Daoy (cell line): ENCODE results near the gene TM9SF4. TPM values are rescaled to one million over a fixed set of nuclear protein-coding genes. Genes with fewer than 3 reads are reported as not detected.
A peak's percentile ranks its signal among the peaks of the same experiment; 100 is the strongest.
"Not testable (repeated sequence)": the region's sequence is repeated elsewhere in the genome, so short reads cannot be mapped to it uniquely, and the experiment has no call there.

Experiments used
- DNase-seq: peaks from one replicate; pipeline ENCODE4 v3.0.0-alpha.2; 2015; ENCODE audit warnings: low read depth
- total RNA-seq: library from RNA; depleted of rRNA; stranded (reverse); fragments of >200 nt; shearing (Covaris generic); gene quantifications from 2 replicates; pipeline ENCODE4 v1.2.3, GENCODE V29; 2014

The TM9SF4 gene
- total RNA-seq, 1 experiment from 2014 or later: 17.9 TPM

DNA sequence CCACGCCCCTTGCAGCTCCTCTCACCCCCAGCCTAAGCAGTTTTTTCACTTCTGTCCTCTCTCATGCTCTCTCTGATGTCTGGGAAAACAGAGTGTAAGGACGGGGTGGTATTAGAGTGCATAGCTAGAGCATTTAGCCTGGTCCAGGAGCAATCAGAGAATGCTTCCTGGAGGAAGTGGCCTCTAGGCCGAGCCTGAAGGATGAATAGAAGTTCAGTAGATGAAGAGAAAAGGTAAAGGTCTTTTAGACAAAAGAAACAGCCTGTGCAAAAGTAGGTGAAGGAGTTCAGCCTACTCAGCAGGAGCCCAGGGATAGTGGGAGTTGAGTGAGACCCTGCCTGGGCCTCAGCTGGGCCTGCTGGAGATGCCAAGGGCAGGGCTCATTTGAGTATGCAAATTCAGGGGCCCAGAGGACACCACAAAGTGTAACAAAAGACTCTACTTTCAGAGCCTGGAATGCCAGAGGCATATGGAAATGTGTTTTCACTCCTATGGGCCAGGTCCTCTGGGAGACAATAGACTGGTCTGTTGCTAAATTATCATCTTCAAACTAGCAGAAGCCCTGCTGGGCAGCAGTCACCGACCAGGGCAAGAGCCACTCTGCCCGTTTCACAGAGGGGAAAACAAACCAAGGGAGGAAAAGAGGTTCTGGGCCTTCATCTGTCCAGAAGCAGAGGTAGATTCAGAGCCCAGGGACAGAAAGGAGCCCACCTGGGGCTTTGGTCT lies 19.7 kb upstream of the TM9SF4 start:
- DNase-seq: no peak

DNA sequence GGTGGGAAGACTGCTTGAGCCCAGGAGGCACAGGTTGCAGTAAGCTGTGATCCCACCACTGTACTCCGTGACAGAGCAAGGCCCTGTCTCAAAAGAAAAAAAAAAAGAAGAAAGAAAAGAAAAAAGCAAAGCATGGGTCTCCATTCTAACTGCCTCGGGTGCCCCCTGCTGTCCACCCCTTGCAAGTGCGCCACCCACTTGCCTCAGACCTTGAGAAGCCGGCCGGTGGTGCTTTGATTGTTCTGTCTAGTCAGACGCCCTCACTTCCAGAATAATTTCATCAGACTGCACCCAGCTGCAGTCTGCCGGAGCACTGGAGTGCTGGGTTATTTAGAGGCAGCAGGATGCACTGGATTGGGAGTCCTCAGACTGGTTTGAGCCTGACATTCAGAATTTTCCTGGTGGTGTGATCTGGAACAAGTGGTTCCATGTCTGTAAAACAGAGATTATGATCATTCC lies 17.6 kb upstream of the TM9SF4 start:
- DNase-seq: peak; percentile 79

DNA sequence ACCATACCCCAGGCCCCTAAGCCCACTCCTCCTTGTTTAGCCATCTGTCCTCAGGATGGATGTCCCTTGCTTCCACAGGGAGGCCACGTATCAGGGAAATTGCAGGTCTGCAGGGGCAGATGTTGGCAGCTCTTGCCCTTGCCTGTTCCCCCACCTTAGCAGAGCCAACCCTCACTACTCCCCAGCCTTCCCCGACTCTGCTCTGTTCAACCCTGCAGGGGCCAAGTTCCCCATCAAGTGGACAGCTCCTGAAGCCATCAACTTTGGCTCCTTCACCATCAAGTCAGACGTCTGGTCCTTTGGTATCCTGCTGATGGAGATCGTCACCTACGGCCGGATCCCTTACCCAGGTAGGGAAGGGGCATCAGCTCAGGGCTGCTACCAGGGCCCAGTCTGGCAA lies 10.7 kb upstream of the TM9SF4 start:
- DNase-seq: no peak

DNA sequence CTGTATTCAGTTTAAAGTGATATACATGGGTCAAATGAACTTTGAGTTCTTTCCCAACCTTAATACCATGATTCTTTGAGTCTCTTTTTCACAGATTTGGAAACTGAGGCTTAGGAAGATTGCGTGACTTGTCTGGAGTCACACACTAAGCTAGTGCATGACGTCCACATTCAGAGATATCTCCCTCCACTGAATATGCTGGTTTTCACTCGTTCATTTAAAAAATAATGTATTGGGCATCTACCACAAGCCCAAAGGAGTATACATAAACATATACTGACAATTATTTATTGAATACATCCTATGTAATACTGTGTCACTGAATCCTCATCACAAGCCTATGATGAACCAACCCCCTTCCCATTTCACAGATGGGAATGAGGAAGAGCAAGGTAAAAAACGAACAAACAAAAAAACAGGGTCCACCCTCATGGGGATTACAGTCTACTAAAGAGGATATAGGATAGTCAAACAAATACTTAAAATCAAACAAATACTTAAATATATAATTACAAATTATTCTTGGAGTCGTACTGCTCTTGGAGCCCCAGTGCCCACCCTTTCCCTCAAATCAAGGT lies 611 bp upstream of the TM9SF4 start:
- DNase-seq: no peak

DNA sequence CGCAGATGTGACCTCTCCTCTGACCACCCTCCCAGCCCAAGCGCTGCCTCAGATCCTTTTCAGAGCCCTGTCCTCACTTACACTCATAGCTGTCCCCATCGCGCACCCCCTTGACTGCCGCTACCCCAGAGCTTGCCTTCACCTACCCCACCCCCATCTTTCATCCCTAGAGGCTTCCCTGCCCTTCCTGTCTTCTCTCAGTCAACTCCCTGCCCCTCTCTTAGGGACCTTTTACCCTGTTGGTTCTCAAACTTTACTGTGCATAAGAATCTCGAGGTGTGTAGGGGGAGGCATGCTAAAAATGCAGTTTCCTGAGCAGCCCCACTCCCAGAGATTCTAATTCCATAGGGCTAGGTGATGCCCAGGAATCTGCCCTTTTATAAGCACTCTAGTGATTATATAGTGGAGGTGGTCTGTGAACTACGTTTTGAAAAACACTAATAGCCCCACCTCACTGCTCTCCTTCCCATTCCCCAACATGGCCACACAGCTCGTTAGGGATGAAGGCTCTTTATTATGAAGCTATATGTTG lies 725 bp downstream of the TM9SF4 start:
- no peak for DNase-seq

DNA sequence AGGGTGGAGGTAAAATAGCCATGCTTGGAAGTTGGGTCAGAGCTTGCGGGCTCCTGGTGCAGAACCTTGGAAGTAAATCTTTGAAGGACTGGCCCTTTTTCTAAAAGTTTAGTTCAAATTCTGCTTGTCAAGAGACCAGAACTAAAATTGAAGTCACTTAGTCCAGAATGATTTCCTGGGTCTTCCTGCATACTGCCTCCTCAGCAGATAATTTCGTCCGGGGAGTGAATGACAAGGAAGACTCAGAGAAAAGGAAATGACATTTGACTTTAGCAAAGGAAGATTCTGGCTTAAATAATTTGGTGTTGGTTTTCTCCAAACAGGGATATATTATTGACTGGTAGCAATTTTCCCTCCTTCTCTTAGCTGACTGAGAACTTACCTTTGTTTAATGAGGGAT lies 1.2 kb downstream of the TM9SF4 start:
- no peak for DNase-seq

DNA sequence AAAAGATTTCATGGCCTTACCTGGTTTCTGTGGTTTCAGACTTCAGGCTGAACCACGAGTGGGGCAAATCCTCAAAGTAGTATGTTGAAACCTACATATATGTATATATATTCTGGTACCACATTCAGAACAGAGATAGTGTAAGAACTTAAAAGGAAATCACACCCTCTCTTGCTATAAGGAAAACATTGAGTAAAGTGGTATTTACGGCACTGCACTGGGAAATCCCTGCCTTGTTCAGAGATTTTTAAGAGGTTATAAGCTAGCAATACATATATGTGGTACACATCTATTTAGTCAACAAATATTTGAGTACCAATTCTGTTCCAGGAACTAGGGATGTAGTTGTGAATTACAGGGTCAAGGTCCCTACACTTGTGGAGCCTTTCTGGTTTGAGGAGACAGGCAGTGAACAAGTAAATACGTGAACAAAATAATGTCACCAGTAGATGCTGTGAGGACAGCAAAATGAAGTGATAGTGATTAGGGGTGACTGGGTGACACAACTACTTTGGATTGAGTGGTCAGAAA lies 1.7 kb downstream of the TM9SF4 start:
- no peak for DNase-seq

DNA sequence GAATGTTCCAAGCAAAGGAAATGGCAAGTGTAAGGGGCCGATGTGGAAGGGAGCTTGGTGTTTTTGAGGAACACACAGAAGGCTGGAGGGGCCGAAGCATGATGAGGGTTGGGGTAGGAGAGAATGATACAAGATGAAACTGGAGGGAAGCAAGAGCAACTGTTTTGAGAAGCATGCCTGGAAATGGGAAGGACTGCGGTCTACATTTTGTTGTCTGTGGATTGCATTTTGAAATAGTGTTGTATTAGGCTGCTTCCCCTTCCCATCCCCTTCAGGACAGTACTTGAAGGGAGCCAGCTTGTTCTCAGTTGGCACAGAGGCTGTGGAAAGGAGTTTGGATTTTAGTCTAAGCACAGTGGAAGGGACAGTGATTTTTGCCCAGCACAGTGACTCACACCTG lies 2.2 kb downstream of the TM9SF4 start:
- no peak for DNase-seq

DNA sequence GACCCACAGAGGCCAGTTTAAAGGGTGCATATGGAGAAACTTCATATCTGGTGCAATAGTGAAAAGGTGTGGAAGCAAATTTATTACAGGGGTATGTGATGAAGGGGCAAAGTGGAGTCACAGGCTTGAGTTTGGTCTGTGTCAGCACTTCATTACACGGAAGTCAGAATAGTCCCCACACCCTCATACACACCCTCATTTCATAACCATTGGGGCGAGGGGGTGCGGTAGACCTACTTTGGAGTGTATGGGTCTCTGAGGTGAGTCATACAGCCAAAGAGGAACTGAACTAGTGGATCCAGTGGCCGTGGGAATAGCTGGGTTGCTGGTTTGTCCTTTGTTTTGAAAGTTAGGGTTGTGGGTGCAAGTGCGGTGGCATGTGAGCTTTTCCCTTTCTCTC lies 3.3 kb downstream of the TM9SF4 start:
- DNase-seq: peak; percentile 9

DNA sequence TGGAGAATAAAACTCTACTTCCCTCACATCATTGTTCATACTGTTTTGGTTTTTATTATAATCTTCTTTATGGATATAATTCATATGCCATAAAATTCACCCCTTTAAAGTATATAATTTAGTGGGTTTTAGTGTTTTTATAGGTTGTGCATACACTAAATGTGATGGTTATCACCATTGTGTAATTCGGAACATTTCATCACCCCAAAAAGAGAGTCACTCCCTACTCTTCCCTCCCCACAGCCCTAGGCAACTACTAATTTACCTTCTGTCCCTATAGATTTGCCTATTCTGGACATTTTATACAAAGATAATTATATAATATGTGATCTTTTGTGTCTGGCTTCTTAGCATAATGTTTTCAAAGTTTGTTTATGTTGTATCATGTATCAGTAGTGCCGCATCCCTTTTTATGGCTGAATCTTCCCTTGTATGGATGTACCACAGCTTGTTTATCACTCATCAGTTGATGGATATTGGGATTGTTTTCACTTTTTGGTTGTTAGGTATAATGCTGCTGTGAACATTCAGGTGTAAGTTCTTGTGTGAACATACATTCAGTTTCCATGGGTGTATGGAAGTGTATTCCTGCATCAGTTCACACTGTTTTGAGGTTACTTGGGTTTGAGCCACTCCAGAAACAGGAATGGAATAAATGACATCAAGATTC lies 4.2 kb downstream of the TM9SF4 start:
- no peak for DNase-seq

DNA sequence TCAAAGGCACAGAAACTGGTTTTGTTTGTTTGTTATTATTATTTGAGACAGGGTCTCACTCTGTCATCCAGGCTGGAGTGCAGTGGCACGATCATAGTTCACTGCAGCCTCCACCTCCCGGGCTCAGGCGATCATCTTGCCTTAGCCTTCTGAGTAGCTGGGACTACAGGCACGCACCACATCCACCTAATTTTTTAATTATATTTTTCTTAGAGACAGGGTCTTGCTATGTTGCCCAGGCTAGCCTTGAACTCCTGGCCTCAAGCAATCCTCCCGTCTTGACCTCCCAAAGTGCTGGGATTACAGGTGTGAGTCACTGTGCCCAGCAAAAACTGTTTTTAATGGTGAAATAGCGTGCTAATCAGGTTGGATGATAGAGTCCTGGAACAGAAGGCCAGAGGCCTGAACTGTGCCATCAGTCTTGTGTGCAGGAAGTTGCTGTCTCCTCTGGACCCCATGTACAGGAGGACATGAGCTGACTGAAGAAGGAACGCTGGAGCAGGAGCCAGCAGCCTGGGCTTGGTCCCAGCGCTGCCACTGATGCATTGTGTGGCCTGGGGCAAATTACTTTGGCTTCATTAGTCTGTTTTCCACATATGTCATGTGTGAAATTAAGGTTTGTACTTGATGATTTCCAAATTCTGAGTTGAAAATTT lies 4.9 kb downstream of the TM9SF4 start:
- no peak for DNase-seq

DNA sequence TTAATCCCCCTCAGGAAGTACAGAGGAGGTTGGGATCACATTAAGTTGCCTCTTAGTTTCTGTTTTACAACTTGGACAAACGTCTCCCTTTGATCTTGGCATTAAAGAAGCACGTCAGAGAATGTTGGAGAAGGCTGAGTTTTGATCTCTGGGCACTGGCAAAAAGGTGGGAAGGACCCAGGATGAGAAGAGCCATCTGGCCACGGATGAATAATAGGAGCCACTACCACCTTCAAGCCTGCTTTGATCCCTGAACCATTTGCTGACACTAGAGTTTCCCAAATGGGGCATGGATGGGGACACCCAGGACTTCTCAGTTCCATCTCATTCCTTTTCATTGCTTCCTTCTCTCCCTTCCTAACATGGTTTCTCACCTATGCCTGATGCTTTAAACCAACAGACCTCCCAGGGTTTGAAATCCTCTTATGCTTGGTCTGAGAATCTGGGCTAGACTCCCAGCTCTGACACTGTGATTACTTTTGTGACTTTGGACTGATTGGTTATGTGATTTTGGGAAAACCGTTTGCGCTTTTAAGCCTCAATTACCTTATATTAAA lies 5.8 kb downstream of the TM9SF4 start:
- DNase-seq: no peak

DNA sequence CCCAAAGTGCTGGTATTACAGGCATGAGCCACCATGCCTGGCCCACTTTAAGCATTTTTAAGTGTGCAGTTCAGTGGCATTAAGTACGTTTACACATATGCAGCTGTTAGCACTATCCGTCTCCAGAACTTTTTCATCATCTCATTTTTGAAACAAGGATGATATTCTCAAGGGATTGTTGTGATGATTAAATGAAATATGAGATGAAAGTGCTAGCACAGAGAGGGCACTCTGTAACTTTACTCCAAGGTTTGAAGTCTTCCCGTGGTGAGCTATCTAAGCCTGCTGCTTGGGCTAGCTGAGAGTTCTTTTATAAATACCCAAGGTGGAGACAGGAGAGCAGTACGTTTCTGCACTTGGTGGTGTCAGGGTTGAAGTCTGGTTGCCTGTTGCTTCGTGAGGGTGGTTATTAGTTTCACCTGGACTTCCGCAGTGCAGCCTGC lies 6.6 kb downstream of the TM9SF4 start:
- DNase-seq: no peak

DNA sequence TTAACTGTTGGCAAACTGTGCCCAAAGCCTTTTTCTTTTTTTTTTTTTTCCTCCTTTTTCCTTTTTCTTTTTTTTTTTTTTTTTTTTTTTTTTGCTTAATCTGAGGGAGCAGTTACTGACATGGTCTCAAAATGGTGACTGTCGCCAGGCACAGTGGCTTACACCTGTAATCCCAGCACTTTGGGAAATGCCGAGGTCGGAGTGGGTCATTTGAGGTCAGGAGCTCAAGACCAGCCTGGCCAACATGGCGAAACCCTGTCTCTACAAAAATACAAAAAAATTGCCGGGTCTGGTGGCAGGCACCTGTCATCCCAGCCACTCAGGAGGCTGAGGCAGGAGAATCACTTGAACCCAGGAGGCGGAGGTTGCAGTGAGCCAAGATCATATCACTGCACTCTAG lies 7.3 kb downstream of the TM9SF4 start:
- not testable (repeated sequence) for DNase-seq

DNA sequence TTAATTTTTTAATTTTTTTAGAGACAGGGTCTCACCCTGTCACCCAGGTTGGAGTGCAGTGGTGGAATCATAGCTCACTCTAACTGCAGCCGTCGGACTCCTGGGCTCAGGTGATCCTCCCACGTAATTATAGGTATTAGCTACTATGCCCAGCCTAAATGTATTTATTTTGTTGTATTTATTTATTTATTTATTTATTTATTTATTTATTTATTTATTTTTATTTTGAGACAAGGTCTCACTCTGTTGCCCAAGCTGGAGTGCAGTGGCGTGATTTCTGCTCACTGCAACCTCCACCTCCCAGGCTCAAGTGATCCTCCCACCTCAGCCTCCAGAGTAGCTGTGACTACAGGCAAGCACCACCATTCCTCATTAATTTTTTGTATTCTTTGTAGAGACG lies 8.9 kb downstream of the TM9SF4 start:
- DNase-seq: not testable (repeated sequence)

DNA sequence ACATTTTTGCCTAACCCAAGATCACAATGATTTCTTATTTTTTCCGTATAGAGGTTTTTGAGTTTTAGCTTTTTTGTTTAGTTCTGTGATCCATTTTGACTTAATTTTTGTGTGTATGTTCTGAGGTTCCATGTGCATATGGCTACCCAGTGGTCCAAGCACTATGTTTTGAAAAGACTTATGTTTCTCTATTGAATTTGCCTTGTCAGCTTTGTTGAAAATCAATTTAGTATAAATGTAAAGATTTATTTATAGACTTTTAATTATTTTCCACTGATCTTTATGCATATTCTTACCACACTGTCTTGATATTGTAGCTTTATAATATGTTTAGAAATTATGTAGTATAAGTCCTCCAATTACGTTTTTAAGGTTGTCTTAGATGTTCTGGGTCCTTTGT lies 10.2 kb downstream of the TM9SF4 start:
- no peak for DNase-seq

DNA sequence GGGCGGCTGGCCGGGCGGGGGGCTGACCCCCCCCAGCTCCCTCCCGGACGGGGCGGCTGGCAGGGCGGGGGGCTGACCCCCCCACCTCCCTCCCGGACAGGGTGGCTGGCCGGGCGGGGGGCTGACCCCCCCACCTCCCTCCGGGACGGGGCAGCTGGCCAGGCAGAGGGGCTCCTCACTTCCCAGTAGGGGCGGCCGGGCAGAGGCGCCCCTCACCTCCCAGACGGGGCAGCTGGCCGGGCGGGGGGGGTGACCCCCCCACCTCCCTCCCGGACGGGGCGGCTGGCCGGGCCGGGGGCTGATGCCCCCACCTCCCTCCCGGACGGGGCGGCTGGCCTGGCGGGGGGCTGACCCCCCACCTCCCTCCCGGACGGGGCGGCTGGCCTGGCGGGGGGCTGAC lies 12.4 kb downstream of the TM9SF4 start:
- DNase-seq: not testable (repeated sequence)

DNA sequence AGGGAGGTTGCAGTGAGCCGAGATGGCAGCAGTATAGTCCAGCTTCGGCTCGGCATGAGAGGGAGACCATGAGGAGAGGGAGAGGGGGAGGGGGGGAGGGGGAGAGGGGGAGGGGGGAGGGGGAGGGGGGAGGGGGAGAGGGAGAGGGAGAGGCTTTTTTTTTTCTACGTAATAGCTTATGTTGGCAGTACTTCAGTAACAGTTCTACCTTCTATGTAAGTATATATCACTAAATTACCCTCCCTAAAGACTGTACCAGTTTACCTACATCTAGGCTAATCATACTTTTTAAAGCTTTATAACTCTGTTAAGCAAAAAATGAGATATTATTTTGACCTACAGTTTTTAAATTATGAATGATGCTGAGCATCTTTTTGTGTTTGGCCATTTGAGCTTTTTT lies 13.6 kb downstream of the TM9SF4 start:
- no peak for DNase-seq

DNA sequence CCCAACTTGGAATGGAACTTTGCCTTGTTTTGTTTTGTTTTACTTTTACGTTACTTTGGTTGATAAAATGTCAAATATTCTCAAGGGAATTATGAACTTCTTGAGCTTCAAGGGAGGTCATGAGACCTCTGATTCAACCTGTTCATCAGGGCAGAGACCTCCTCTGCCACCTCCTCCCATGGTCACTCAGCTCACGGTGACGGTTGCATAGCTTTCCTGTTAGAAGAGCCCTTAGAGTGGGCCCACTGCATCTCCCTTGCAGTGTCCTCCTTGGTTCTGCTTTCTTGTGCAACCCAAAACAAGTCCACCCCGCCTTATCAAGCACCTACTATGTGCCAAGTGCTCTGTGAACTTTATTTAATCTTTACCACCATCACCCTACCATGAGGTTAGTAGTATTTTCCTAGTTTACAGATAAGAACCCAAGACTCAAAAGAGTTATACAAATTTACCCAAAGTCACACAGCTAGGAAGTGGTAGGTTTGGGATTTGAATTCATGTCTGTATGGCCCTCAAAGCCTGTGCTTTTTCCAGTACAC lies 15.5 kb downstream of the TM9SF4 start:
- DNase-seq: no peak

DNA sequence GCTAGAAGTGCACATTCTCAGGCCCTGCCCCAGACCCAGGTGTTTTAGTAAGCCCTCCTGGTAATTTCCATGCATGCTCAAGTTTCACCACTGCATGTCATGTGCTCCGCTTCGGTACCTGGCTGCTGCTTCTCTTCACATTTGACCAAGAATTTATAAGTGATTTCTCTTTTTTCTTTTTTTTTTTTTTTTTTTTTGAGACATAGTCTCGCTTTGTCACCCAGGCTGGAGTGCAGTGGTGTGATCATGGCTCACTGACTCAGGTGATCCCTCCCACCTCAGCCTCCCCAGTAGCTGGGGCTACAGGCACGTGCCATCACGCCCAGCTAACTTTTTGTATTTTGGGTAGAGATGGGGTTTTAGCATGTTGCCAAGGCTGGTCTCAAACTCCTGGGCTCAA lies 16.0 kb downstream of the TM9SF4 start:
- DNase-seq: no peak

DNA sequence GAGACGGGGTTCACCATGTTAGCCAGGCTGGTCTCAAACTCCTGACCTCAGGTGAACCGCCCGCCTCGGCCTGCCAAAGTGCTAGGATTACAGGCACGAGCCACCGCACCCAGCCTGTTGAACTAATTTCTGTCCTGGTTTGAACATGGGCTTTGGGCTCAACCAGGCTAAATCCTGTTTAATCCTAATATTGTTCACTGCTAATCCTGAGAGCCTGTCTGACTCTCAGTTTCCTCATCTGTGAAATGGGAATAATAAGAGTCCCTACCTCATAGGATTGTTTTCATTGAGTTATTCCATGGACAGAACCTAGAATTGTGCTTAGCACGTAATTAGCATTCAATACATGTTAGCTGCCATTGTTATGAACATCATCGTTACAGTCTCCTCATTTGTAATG lies 17.4 kb downstream of the TM9SF4 start:
- DNase-seq: no peak
